Measurements from ENCODE around the gene IRAK3. TPM values are rescaled to one million over a fixed set of nuclear protein-coding genes. Genes with fewer than 3 reads are reported as not detected.

The IRAK3 gene, protein sequence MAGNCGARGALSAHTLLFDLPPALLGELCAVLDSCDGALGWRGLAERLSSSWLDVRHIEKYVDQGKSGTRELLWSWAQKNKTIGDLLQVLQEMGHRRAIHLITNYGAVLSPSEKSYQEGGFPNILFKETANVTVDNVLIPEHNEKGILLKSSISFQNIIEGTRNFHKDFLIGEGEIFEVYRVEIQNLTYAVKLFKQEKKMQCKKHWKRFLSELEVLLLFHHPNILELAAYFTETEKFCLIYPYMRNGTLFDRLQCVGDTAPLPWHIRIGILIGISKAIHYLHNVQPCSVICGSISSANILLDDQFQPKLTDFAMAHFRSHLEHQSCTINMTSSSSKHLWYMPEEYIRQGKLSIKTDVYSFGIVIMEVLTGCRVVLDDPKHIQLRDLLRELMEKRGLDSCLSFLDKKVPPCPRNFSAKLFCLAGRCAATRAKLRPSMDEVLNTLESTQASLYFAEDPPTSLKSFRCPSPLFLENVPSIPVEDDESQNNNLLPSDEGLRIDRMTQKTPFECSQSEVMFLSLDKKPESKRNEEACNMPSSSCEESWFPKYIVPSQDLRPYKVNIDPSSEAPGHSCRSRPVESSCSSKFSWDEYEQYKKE
- total RNA-seq (2014; rRNA removed; shearing (Covaris generic)): not detected in 2 replicates

DNA sequence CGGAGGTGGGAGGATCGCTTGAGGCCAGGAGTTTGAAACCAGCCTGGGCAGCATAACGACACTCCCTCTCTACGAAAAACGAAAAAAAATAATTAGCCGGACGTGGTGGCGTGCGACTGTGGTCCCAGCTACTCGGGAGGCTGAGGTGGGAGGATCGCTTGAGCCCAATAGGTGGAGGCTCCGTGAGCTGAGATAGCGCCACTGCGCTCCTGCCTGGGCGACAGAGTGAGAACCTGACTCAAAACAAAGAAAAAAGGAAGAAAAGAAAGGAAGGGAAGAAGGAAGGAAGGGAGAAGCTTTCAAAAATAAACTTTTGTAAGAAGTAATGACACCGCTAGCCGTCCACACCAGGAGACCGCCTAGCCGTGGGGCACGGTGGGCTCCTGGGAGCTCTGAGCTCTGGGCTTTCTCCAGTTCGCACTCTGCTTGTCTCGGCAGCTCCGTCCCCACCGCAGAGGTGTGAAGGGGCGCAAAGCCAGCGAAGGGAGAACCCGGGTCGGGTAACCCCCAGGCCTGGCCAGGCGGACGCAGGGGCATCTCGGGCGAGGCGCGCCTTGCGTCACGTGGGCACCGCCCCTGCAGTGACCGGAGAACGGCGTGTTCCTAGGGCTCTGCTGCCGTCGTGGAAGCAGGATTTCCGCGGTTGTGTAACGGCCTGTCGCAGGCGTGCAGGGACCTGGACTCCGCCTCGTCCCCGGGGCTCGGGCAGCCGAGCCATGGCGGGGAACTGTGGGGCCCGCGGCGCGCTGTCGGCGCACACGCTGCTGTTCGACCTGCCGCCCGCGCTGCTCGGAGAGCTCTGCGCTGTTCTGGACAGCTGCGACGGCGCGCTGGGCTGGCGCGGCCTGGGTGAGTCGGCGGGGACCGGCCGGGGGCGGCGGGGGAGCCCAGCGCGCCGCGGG lies at the start of gene IRAK3:
Gene IRAK3, plus strand, starts transcription at position 631 of the 902 bp plus-strand sequence. Its CDS starts 86 bp downstream, at position 717.
- DNase-seq (ENCODE audit: low spot score): no peak
- in situ Hi-C loops (cut with HindIII; ENCODE audit: low sequenced_read_pairs): no loop called here

DNA sequence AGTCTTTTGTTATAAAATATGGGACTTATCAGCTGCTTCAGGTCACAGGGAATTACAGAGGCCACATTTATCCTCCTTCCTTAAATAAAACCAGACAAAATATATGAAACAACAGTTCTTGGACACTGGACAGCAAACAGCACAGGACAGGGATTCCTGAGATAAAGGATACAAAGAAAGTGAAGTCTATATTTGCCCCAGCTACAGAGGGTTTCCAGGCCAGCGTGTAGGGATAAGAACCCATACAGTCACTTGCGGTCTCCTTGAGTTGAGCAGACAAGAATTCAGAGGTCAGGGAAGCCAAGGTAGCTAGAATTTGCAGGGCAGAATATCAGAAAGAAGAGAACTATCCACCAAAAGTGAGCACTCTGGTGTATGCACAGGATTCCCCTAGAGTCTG lies 49.7 kb upstream of the IRAK3 start:
- no peak for DNase-seq (ENCODE audit: low spot score)
- in situ Hi-C loops (cut with HindIII; ENCODE audit: low sequenced_read_pairs): no loop called here

- DNase-seq (ENCODE audit: low spot score): no peak
- in situ Hi-C loops (cut with HindIII; ENCODE audit: low sequenced_read_pairs): no loop called here
Observed at GRCh38 chr12:66140731-66141130, 48.3 kb upstream of the IRAK3 start.

DNA sequence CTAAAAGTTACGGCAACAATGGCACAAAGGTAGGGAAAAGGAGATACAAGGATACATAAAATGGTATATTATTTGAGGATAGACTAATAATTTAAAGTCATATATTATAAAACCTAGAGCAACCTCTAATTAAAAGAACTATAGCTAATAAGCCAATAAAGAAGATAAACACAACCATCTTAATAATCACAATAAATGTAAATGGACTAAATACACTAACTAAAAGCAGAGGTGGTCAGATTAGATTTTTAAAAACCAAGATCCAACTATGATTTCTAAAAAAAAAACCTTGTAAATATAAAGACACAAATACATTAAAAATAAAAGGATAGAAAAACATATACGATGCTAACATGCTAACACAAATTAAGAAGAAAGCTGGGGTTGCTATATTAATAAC lies 47.7 kb upstream of the IRAK3 start:
- in situ Hi-C loops (cut with HindIII; ENCODE audit: low sequenced_read_pairs): no loop called here
- no peak for DNase-seq (ENCODE audit: low spot score)

DNA sequence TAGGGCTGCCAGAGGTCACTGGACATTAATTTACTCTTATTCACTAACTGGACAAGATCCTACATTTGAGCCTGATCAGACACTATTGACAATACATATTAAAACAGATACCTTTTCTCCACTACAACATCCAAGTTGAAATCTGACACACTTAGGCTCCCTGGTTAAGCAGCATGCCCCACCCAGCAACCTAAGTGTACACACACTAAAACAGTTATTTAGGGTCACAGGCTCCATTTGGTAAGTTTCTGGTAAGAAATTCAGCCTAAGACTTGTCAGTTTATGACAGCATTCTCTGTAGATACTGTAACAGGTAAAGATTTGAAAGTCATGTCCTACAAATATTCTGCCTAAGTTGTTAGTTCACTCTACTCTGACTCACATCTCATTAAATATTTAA lies 46.2 kb upstream of the IRAK3 start:
- no peak for DNase-seq (ENCODE audit: low spot score)
- in situ Hi-C loops (cut with HindIII; ENCODE audit: low sequenced_read_pairs): no loop called here

GRCh38 chr12:66143868-66144267 lies 45.1 kb upstream of the IRAK3 start:
- DNase-seq (ENCODE audit: low spot score): no peak
- in situ Hi-C loops (cut with HindIII; ENCODE audit: low sequenced_read_pairs): no loop called here

- no peak for DNase-seq (ENCODE audit: low spot score)
- in situ Hi-C loops (cut with HindIII; ENCODE audit: low sequenced_read_pairs): no loop called here
Observed at GRCh38 chr12:66144791-66145754, 43.9 kb upstream of the IRAK3 start.

- no peak for DNase-seq (ENCODE audit: low spot score)
- in situ Hi-C loops (cut with HindIII; ENCODE audit: low sequenced_read_pairs): no loop called here
Observed at GRCh38 chr12:66149702-66150398, 39.2 kb upstream of the IRAK3 start.

DNA sequence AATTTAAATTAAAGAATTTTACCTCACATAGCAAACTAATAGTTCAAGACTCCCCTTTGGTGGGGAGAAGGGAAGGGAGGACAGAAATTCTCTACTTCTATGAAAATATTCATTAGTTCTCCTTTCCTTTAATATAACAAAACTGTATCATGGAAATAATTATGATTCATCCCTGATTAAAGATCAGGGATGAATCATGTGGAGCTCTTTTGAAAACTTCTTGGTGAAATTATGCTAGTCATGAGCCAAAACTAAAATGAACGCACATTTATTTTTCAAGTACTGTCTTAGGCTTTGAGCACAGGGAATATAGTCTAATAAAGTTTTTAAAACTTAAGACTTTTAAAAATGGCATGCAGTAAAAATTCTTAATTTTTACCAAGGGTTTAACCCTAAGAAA lies 36.3 kb upstream of the IRAK3 start:
- no peak for DNase-seq (ENCODE audit: low spot score)
- in situ Hi-C loops (cut with HindIII; ENCODE audit: low sequenced_read_pairs): no loop called here

- in situ Hi-C loops (cut with HindIII; ENCODE audit: low sequenced_read_pairs): no loop called here
- DNase-seq (ENCODE audit: low spot score): no peak
Observed at GRCh38 chr12:66154776-66155175, 34.2 kb upstream of the IRAK3 start.

- in situ Hi-C loops (cut with HindIII; ENCODE audit: low sequenced_read_pairs): no loop called here
- no peak for DNase-seq (ENCODE audit: low spot score)
Observed at GRCh38 chr12:66156654-66157053, 32.4 kb upstream of the IRAK3 start.

GRCh38 chr12:66159123-66159522 lies 29.9 kb upstream of the IRAK3 start:
- in situ Hi-C loops (cut with HindIII; ENCODE audit: low sequenced_read_pairs): no loop called here
- DNase-seq (ENCODE audit: low spot score): no peak

- no peak for DNase-seq (ENCODE audit: low spot score)
- in situ Hi-C loops (cut with HindIII; ENCODE audit: low sequenced_read_pairs): no loop called here
Observed at GRCh38 chr12:66160704-66161103, 28.3 kb upstream of the IRAK3 start.

DNA sequence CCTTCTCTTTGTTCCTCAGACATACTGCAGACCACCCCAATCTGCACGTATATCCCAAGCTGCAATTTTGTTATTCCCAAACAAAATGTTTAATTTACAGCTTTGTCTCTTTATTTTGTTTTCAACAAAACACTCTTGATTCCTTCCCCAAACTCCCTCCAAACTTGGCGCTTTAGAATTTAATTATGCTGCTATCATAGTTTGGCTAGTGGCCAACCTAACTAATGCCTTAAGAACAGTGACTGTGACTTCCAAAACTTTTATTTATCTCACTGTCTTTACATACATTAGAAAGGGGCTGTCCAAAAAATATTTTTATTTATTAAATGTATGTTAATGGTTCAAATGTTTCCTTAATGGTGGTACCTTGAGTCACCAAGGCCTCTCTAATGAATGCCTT lies 26.3 kb upstream of the IRAK3 start:
- no peak for DNase-seq (ENCODE audit: low spot score)
- in situ Hi-C loops (cut with HindIII; ENCODE audit: low sequenced_read_pairs): no loop called here

- DNase-seq (ENCODE audit: low spot score): no peak
- in situ Hi-C loops (cut with HindIII; ENCODE audit: low sequenced_read_pairs): no loop called here
Observed at GRCh38 chr12:66163289-66163688, 25.7 kb upstream of the IRAK3 start.

DNA sequence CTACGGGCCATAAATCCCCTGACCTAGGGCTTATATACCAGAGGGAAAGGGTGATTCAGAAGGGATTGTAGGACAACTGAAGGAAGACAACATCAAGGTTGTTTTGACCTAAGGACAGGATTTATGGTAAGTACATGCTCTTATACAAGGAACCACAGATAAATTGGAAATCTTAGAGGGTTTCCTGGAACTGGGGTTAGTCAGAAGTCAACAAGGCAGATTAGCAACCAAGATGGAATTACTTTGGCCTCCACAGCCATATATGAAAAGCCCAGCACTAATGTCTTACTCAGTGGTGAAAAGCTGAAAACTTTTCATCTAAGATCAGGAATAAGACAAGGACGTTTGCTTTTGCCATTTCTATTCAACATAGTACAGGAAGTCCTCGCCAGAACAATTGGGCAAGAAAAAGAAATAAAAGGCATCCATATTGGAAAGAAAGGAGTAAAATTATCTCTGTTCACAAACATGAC lies 24.6 kb upstream of the IRAK3 start:
- no peak for DNase-seq (ENCODE audit: low spot score)
- in situ Hi-C loops (cut with HindIII; ENCODE audit: low sequenced_read_pairs): no loop called here

DNA sequence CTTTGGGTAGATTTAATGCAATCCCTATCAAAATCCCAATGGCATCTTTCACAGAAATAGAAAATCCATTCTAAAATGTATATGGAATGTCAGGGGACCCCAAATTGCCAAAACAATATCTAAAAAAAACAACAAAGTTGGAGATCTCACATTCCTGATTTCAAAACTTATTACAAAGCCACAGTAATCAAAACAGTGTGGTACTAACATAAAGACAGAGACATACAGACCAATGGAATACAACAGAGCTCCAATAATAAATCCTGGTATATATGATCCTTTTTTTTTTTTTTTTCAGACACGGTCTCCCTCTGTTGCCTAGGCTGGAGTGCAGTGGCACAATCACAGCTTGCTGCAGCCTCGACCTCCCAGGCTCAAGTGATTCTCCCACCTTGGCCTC lies 23.9 kb upstream of the IRAK3 start:
- in situ Hi-C loops (cut with HindIII; ENCODE audit: low sequenced_read_pairs): no loop called here
- no peak for DNase-seq (ENCODE audit: low spot score)

DNA sequence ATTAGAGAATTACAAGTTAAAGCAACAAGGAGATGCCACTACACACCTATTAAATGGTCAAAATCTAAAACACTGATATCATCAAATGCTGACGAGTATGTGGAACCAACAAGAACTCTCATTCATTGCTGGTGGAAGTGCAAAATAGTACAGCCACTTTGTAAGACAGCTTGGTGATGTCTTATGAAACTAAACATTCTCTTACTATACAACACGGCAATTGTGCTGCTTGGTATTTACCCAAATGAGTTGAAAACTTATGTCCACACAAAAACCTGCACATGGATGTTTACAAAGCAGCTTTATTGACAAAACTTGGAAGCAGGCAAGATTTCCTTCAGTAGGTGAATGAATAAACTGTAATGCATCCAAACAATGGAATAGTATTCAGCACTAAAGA lies 22.5 kb upstream of the IRAK3 start:
- DNase-seq (ENCODE audit: low spot score): no peak
- in situ Hi-C loops (cut with HindIII; ENCODE audit: low sequenced_read_pairs): no loop called here

All from G401 (cell line).